ENCODE data around the gene CBLN3. TPM values are rescaled to one million over a fixed set of nuclear protein-coding genes. Genes with fewer than 3 reads are reported as not detected.
"Not testable (repeated sequence)": the region's sequence is repeated elsewhere in the genome, so short reads cannot be mapped to it uniquely, and the experiment has no call there.

The CBLN3 gene
- total RNA-seq, 1 donor from 2014 or later, result 1.3 TPM

DNA sequence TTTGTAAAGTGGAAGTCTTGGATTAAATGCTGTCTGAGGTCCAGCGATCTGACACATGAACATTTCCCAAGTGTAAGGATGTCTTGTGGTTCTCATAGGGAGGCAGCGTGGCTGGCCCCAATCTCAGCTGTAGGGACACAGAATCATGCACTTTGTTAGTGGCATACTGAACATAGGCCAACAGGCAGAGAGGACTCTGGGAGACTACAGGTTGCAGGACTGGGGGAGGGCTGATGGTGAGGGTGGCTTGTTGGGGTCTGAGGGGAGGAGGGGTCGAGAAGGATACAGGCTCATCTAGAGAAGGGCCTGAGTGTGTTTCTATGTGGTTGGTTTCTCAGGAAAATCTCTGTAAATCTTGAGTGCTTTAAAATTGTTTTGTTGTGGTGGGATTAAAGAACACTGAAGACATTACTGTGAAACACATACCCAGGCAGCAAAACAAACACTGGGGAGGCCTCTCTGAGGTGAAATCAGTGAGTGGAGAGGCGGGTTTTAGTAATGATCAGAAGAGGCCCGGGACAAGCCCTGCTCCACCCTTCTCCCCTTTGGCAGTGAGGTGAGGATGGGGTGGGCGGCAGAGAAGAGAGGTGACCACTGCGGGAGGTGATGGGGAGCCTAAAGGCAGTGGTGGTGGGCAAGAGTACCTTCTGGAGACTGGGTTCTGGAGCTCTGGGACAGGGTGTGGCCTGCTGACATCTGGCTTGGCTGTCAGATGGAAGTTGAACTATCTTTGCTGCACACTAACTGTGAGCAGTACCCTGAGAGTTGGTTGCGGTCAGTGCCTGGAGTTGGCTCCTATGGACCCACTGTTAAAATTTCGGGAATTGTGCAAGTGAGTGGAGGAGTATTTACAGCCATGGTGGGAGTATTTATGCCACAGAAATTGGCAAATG, 27.4 kb downstream of the CBLN3 start:
- no peak for DNase-seq

DNA sequence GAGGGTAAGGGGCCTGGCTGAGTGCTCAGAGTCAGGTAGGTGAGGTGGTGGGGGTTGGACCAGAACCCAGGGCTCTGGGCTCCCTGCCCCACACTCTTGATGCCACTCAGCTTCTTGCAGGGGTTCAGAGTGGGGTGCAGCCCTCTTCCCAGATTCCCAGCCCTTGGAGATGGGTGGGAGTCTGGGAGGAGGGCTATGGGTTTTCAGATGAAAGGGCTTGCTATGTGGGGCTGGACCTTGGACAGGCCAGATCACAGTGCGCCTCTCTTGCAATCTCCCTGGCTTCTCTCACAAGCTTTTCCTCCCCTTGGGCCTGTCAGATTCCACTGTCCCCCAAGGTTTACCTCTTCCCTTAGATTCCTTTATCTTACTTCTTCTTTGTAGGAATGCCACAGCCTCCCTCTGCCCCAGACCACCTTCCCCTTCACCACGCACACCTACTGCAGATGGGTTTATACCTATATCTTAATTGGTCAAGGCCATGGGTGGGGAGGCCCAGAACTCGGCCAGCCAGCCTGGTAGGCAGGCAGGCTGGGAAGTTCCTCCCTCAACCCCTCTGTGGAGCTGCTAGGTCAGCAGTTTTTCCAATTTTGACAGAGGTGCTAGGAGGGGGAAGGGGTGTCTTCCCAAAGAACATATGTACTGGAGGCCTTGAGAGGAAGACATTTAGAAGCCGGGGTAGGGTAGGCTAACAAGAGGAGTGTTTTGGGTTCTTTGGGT, 29.3 kb downstream of the CBLN3 start:
- no peak for DNase-seq

- DNase-seq, result no peak
Measured at GRCh38 chr14:24399447-24399822, 30.0 kb downstream of the CBLN3 start.

GRCh38 chr14:24398653-24399446, 30.6 kb downstream of the CBLN3 start, which contains the start of gene NYNRIN:
NYNRIN (plus strand) TSS chr14:24399003; CDS start chr14:24399247, 244 bp downstream.
- peak; percentile 87 for DNase-seq

- peak; percentile 89 for DNase-seq
Measured at GRCh38 chr14:24398293-24398652, 31.2 kb downstream of the CBLN3 start.

- DNase-seq, result no peak
Measured at GRCh38 chr14:24397639-24398292, 31.7 kb downstream of the CBLN3 start.

- DNase-seq, result peak; percentile 57
Measured at GRCh38 chr14:24395609-24396582, 33.6 kb downstream of the CBLN3 start.

- DNase-seq, result no peak
Measured at GRCh38 chr14:24394275-24394674, 35.2 kb downstream of the CBLN3 start.

GRCh38 chr14:24392325-24393091, 37.0 kb downstream of the CBLN3 start:
- DNase-seq, result no peak

DNA sequence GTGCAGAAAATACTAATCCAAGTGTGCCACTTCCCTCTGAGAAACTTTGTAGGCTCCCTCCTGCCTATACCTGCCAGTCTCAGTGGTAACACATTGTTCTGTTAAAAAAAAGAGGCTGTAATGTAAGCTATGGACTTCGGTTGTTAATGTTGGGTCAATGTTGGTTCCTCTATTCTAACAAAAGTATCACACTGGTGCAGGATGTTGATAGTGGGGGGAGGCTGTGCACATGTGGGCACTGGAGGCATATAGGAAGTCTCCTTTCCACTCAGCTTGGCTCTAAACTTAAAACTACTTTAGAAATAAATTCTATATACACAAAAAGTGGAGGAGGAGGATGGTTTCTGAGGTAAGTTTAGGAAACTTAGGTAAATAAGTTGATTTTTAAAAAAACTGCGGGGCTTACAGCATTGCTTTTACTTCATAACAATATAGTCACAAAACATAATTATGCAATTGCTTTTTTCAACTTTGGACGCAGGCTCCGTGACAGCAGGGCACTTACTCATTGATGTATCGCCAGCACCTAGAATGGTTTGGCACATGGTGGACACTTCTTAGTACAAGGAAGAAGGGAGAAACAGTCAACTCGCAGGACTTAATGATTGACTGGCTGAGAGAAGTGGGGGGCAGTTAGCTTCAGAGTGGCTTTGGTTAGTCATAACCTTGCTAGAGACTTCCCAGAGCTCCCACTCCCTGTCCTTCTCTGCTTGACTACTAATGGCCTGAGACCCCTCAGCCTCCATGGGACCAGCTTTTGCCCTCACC, 38.6 kb downstream of the CBLN3 start:
- no peak for DNase-seq

GRCh38 chr14:24389226-24389848, 40.1 kb downstream of the CBLN3 start:
- no peak for DNase-seq

GRCh38 chr14:24388474-24389179, 40.8 kb downstream of the CBLN3 start:
- DNase-seq, result peak; percentile 62

DNA sequence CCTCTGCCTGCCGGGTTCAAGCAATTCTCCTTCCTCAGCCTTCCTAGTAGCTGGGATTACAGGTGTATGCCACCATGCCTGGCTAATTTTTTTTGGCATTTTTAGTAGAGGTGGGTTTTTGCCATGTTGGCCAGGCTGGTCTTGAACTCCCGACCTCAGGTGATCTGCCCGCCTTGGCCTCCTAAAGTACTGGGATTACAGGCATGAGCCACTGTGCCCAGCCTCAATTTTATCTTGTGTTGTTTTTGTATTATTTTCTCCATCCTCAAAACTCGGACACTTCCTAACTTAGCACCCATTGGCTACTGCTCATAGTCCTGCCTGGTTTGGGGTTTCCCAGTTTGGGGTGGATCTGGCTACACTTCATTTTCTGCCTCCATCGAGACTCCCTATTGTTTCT, 41.9 kb downstream of the CBLN3 start:
- not testable (repeated sequence) for DNase-seq

DNA sequence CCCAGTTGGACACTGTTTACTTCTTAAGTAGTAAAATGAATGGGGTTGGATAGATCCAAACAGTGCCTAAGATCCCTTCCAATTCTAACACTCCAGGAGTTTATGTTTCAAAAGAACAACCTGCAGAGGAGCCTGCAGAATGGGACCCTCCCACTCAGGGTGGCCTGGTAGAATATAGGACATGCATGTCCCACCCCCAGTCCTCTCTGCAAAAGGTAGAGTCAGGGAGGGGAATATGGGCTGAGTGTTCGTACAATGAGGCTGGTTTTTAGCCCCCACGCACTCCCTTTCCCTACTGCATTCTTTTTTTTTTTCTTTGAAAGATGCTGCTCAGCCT, 42.5 kb downstream of the CBLN3 start:
- no peak for DNase-seq

DNA sequence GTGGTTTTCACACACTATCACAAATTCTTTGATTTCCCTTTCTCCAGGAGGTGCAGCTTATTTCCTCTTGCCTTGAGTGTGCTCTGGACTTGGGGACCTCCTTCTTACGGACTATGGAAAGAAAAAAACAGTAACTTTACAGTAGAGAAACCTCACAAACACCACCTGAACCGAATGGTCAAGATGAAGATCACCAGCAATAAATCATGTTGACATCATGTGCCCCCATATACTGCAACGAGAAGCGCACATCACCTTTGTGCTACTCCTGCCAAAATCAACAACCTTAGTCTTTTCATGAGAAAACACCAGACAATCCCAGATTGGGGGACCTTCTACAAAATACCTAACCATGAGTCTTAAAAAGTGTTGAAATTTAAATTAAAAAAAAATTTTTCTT, 43.9 kb downstream of the CBLN3 start:
- no peak for DNase-seq

DNA sequence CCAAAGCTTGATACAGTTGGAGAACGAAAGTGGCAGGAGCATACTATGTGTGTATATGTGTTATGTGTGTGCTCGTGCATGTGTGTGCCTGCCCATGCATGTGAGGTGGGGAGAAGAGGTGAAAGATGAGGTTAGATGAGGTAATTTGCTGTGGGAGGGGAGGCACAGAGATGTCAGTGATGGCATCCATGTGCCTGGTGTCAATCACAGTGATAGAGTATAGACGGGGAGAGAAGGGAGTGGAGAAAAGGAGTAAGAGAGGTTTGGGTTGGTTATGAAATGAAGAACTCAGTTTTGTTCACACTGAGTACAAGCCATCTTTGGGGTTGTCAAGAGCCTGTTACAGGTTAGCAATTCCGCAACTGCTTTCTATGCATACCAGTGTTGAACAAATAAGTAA, 45.3 kb downstream of the CBLN3 start:
- no peak for DNase-seq

DNA sequence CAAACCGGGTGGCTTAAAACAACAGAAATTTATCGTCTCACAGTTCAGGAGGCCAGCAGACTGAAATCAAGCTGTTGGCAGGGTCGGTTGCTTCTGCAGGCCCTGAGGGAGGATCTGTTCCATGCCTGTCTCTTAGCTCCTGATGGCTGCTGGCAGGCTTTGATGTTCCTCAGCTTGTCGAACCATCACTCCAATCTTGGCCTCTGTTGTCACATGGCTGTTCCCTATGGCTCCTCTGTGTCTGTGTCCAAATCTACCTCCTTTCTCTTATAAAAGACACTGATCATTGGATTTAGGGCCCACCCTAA, 47.5 kb downstream of the CBLN3 start:
- DNase-seq, result no peak

DNA sequence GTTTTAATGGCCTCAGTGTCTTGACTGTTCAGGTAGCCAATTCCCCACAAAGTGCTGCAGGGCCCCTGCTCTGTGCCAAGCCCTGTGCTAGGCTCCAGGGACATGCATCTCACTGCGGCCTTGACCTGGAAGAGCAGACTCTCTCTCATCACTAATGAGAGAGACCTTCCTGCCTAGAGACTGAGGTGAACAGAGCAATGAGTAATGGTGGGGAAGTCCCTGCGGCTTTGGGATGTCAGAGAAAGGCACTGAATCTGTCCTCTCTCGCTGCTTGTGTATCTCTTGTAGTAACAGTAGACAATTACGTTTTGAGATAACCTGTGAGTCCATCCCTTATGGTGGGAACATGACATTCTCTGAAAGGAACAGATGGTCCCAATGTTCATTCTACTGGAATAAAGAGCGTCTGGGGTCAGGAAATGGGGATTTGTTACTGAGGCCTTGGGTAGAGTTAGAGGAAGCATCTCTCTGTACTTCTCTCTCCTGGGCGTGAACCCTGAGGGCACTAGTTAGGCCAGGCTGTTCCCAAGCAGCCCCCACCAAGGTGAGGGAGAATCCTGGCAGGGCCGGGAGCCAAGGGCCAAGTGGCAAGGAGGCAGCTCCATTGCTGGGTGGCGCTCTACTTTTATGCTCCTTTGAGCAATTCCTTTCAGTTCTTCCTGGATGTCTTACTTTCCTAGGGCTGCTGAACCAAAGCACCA, 48.0 kb downstream of the CBLN3 start:
- no peak for DNase-seq
